H1 (cell line): ENCODE data around the gene POTEF.
"Not testable (repeated sequence)": the region's sequence is repeated elsewhere in the genome, so short reads cannot be mapped to it uniquely, and the experiment has no call there.

Experiments used
- CTCF ChIP-seq, 3 experiments: IDR thresholded peaks; 1 replicate in 2 of 3; 2 replicates in 1 of 3; pipeline versions ENCODE4 v1.5.1 to v1.6.1; 2011; ENCODE audit warnings: low read length in 3 of 3, mild to moderate bottlenecking in 3 of 3, inconsistent platforms in 2 of 3, low read depth in 1 of 3, moderate library complexity in 1 of 3; ENCODE audit not compliant: insufficient read depth in 1 of 3; ENCODE audit errors: control extremely low read depth in 1 of 3
- NRF1 ChIP-seq: IDR thresholded peaks from 2 replicates; pipeline ENCODE4 v1.6.1; 2011; ENCODE audit warnings: mild to moderate bottlenecking, low read depth, low read length, improper control_type of control experiment

- TF ChIP-seq NRF1; CTCF (IDR thresholded peaks at IDR 0.05; ENCODE audit: control extremely low read depth in 1 of 3, insufficient read depth in 1 of 3, low read depth in 1 of 3, low read length in 3 of 3): not testable (repeated sequence)
These were observed 9.8 kb upstream of the POTEF start for GRCh38 chr2:130138841-130139251.
